Body of pancreas (tissue), 4 donors: Measurements from ENCODE around the gene MOGAT2. TPM values are rescaled to one million over a fixed set of nuclear protein-coding genes. Genes with fewer than 3 reads are reported as not detected.

Experiments used
- ATAC-seq: fragments of 150-250 bp; one replicate; pipeline ENCODE4 v1.9.1; 2016
- DNase-seq, 4 donors: peaks; one replicate each; pipeline ENCODE4 v3.0.0-alpha.2; 2019
- H3K27ac ChIP-seq, 4 donors: fragments of 200-600 bp; sonication (generic); 1 replicate in 3 of 4; 2 replicates in 1 of 4; pipeline versions ENCODE4 v1.5.1 to v1.6.1; 2016 to 2019; ENCODE audit warnings: mild to moderate bottlenecking in 1 of 4, mixed read lengths in 1 of 4, moderate library complexity in 1 of 4
- H3K27me3 ChIP-seq, 2 donors: fragments of 200-600 bp; sonication (generic); one replicate each; pipeline ENCODE4 v1.6.0; 2016; ENCODE audit warnings: mild to moderate bottlenecking in 1 of 2
- H3K36me3 ChIP-seq, 2 donors: fragments of 200-600 bp; sonication (generic); replicated peaks in 1 of 2; 2 replicates each; pipeline ENCODE4 v1.5.1; 2016; ENCODE audit warnings: low read depth in 2 of 2; ENCODE audit not compliant: insufficient read depth in 1 of 2
- H3K4me1 ChIP-seq: fragments of 200-600 bp; sonication (generic); one replicate; pipeline ENCODE4 v1.6.0; 2016
- H3K4me3 ChIP-seq, 2 donors: fragments of 200-600 bp; sonication (generic); 1 replicate in 1 of 2; 2 replicates in 1 of 2; pipeline ENCODE4 v1.5.1; 2016 to 2019
- H3K9me3 ChIP-seq, 3 donors: fragments of 200-600 bp; sonication (generic); 1 replicate in 2 of 3; 2 replicates in 1 of 3; pipeline ENCODE4 v1.5.1; 2016
- CTCF ChIP-seq, 7 experiments: fragments of 450-650 bp in 4 of 7; fragments of 200-600 bp in 3 of 7; sonication (generic) in 3 of 7; IDR thresholded peaks; one replicate each; pipeline ENCODE4 v1.5.1; 2016 to 2019; ENCODE audit warnings: antibody characterized with exemption in 7 of 7
- POLR2A ChIP-seq, 3 donors: fragments of 450-650 bp; IDR thresholded peaks; one replicate each; pipeline ENCODE4 v1.6.1; 2016; ENCODE audit warnings: antibody characterized with exemption in 3 of 3, mild to moderate bottlenecking in 2 of 3
- WGBS, 2 donors: methylation state at CpG; one replicate each; pipeline ENCODE4 v1.1.5; 2017; 5-methylcytosine and 5-hydroxymethylcytosine counted together
- intact Hi-C: fragments of 100-400 bp; cut with DNase I; formaldehyde crosslinking; loops from one replicate; pipeline ENCODE4 v1.15.1; 2023
- total RNA-seq, 2 donors: library from RNA; depleted of rRNA; stranded (reverse); fragments of >200 nt; gene quantifications; one replicate each; pipeline ENCODE4 v1.1.0, GENCODE V29; 2016

The MOGAT2 gene
- total RNA-seq, 2 donors from 2014 or later, result not detected

- ATAC-seq (no peak), DNase-seq (no peak)
- Histone ChIP-seq H3K4me3 (no peak overlapping the region), H3K36me3 (no peaks in the 10 kb centered on the region), H3K27ac (no peak overlapping the region), H3K4me1 (no peaks in the 10 kb centered on the region), H3K27me3 (no peaks in the 10 kb centered on the region), H3K9me3 (no peaks in the 10 kb centered on the region)
- TF ChIP-seq CTCF (IDR thresholded peaks at IDR 0.05) (no peak), POLR2A (IDR thresholded peaks at IDR 0.05) (no peak)
- WGBS, 2 donors, result 60 to 68% methylated on average over 2 of the region's 2 CpGs
- intact Hi-C loops, result no loop called here
Measured at GRCh38 chr11:75757651-75758050, 40.0 kb downstream of the MOGAT2 start.

GRCh38 chr11:75759832-75760231 lies 42.2 kb downstream of the MOGAT2 start:
- no peak overlapping the region for H3K27ac ChIP-seq
- WGBS, 2 donors, result 69 to 74% methylated on average over 4 of the region's 4 CpGs
- DNase-seq (no peak), ATAC-seq (no peak)
- no peaks in the 10 kb centered on the region for H3K27me3 ChIP-seq
- no peaks in the 10 kb centered on the region for H3K36me3 ChIP-seq
- TF ChIP-seq CTCF (IDR thresholded peaks at IDR 0.05) (no peak), POLR2A (IDR thresholded peaks at IDR 0.05) (no peak)
- no peaks in the 10 kb centered on the region for H3K9me3 ChIP-seq
- intact Hi-C loops, result no loop called here
- no peak overlapping the region for H3K4me3 ChIP-seq
- no peaks in the 10 kb centered on the region for H3K4me1 ChIP-seq

- DNase-seq (no peak), ATAC-seq (no peak)
- no peaks in the 10 kb centered on the region for H3K9me3 ChIP-seq
- H3K27me3 ChIP-seq, result no peaks in the 10 kb centered on the region
- TF ChIP-seq CTCF (IDR thresholded peaks at IDR 0.05) (no peak), POLR2A (IDR thresholded peaks at IDR 0.05) (no peak)
- no peaks in the 10 kb centered on the region for H3K4me1 ChIP-seq
- H3K27ac ChIP-seq, result no peak overlapping the region
- no peaks in the 10 kb centered on the region for H3K36me3 ChIP-seq
- intact Hi-C loops, result no loop called here
- no peak overlapping the region for H3K4me3 ChIP-seq
Measured at GRCh38 chr11:75760243-75760642, 42.6 kb downstream of the MOGAT2 start.

- 83 to 88% methylated on average over 3 of the region's 3 CpGs for WGBS, 2 donors
- no peaks in the 10 kb centered on the region for H3K36me3 ChIP-seq
- no peak for DNase-seq
- no peak for ATAC-seq
- no peak overlapping the region for H3K27ac ChIP-seq
- no peaks in the 10 kb centered on the region for H3K9me3 ChIP-seq
- H3K4me3 ChIP-seq, result no peak overlapping the region
- no peak for TF ChIP-seq CTCF (IDR thresholded peaks at IDR 0.05)
- no peak for TF ChIP-seq POLR2A (IDR thresholded peaks at IDR 0.05)
- no peaks in the 10 kb centered on the region for H3K27me3 ChIP-seq
- intact Hi-C loops, result no loop called here
- no peaks in the 10 kb centered on the region for H3K4me1 ChIP-seq
Measured at GRCh38 chr11:75760710-75761493, 43.3 kb downstream of the MOGAT2 start.

GRCh38 chr11:75762158-75762557 lies 44.5 kb downstream of the MOGAT2 start:
- TF ChIP-seq CTCF (IDR thresholded peaks at IDR 0.05) (no peak), POLR2A (IDR thresholded peaks at IDR 0.05) (no peak)
- no peak overlapping the region for H3K27ac ChIP-seq
- no peaks in the 10 kb centered on the region for H3K9me3 ChIP-seq
- no peaks in the 10 kb centered on the region for H3K27me3 ChIP-seq
- ATAC-seq (no peak), DNase-seq (no peak)
- H3K4me3 ChIP-seq, result no peak overlapping the region
- H3K36me3 ChIP-seq, result no peaks in the 10 kb centered on the region
- 90 to 94% methylated on average over 7 to 8 of the region's 8 CpGs for WGBS, 2 donors
- intact Hi-C loops, result no loop called here
- H3K4me1 ChIP-seq, result no peaks in the 10 kb centered on the region
